Fibroblast of lung (primary cell): ENCODE results near the gene ALDOA. TPM values are rescaled to one million over a fixed set of nuclear protein-coding genes. Genes with fewer than 3 reads are reported as not detected.

Source experiments
- DNase-seq, 2 donors: peaks; one replicate each; pipeline versions ENCODE4 v3.0.0 to v3.0.0-alpha.2; 2010; ENCODE audit warnings: low read depth in 2 of 2
- H2AFZ ChIP-seq: 2 replicates; pipeline ENCODE4 v1.5.1; 2012; ENCODE audit warnings: low read length, control low read depth, inconsistent platforms
- H3K27ac ChIP-seq: 2 replicates; pipeline ENCODE4 v1.5.1; 2011; ENCODE audit warnings: low read length, control low read depth; ENCODE audit not compliant: insufficient read depth
- H3K27me3 ChIP-seq: 2 replicates; pipeline ENCODE4 v1.5.1; 2011; ENCODE audit warnings: mild to moderate bottlenecking, low read length; ENCODE audit not compliant: control insufficient read depth, insufficient read depth
- H3K36me3 ChIP-seq: 2 replicates; pipeline ENCODE4 v1.5.1; 2011; ENCODE audit warnings: low read length; ENCODE audit not compliant: control insufficient read depth, insufficient read depth
- H3K4me1 ChIP-seq: 2 replicates; pipeline ENCODE4 v1.5.1; 2011; ENCODE audit warnings: low read length; ENCODE audit not compliant: control insufficient read depth, insufficient read depth; ENCODE audit errors: extremely low read depth
- H3K4me2 ChIP-seq: 2 replicates; pipeline ENCODE4 v1.5.1; 2011; ENCODE audit warnings: low read length, control low read depth; ENCODE audit not compliant: insufficient read depth; ENCODE audit errors: extremely low read depth
- H3K4me3 ChIP-seq, 4 experiments: fragments of 200-600 bp in 1 of 4; sonication (generic) in 1 of 4; replicated peaks in 1 of 4; 2 replicates each; pipeline ENCODE4 v1.5.1; 2011 to 2016; ENCODE audit warnings: low read length in 4 of 4, low read depth in 3 of 4, mild to moderate bottlenecking in 3 of 4, control low read depth in 2 of 4, inconsistent platforms in 1 of 4, mixed read lengths in 1 of 4; ENCODE audit not compliant: insufficient read depth in 1 of 4; ENCODE audit errors: control extremely low read depth in 1 of 4
- H3K79me2 ChIP-seq: 2 replicates; pipeline ENCODE4 v1.5.1; 2012; ENCODE audit warnings: mild to moderate bottlenecking, low read length, inconsistent platforms; ENCODE audit not compliant: control insufficient read depth, insufficient read depth
- H3K9ac ChIP-seq: 2 replicates; pipeline ENCODE4 v1.5.1; 2011; ENCODE audit warnings: mild to moderate bottlenecking, low read length, control low read depth; ENCODE audit not compliant: insufficient read depth
- H3K9me3 ChIP-seq: 2 replicates; pipeline ENCODE4 v1.5.1; 2012; ENCODE audit warnings: low read depth, low read length; ENCODE audit not compliant: control insufficient read depth, insufficient read depth
- H4K20me1 ChIP-seq: 2 replicates; pipeline ENCODE4 v1.5.1; 2011; ENCODE audit warnings: low read length; ENCODE audit not compliant: control insufficient read depth, insufficient read depth; ENCODE audit errors: extremely low read depth
- EZH2 ChIP-seq: IDR thresholded peaks from 2 replicates; pipeline ENCODE4 v1.5.1; 2012; ENCODE audit warnings: low read length, control low read depth, mild to moderate bottlenecking; ENCODE audit errors: missing control alignments
- polyA plus RNA-seq, 2 donors: library from polyadenylated mRNA; depleted of rRNA in 1 of 2; stranded (reverse) in 1 of 2; unstranded in 1 of 2; fragments of >200 nt; gene quantifications; 2 replicates each; pipeline ENCODE4 v1.2.1, GENCODE V29; 2011 to 2012; ENCODE audit warnings: missing spikeins in 1 of 2
- total RNA-seq: library from RNA; depleted of rRNA; stranded (reverse); fragments of >200 nt; gene quantifications from 2 replicates; pipeline ENCODE4 v1.2.1, GENCODE V29; 2014
- TF ChIP-seq, protein P1 (sequence below), 2 donors: IDR thresholded peaks in 1 of 2; conservative IDR thresholded peaks in 1 of 2; 1 replicate in 1 of 2; 2 replicates in 1 of 2; pipeline ENCODE4 v1.5.1; 2011 to 2012; ENCODE audit warnings: low read length in 2 of 2, control low read depth in 1 of 2, inconsistent platforms in 1 of 2, low read depth in 1 of 2, mild to moderate bottlenecking in 1 of 2

The ALDOA gene
- total and polyA plus RNA-seq, 2 donors (not counting 1 experiment from before 2014, with no cell fraction given): 474 to 1,066 TPM

DNA sequence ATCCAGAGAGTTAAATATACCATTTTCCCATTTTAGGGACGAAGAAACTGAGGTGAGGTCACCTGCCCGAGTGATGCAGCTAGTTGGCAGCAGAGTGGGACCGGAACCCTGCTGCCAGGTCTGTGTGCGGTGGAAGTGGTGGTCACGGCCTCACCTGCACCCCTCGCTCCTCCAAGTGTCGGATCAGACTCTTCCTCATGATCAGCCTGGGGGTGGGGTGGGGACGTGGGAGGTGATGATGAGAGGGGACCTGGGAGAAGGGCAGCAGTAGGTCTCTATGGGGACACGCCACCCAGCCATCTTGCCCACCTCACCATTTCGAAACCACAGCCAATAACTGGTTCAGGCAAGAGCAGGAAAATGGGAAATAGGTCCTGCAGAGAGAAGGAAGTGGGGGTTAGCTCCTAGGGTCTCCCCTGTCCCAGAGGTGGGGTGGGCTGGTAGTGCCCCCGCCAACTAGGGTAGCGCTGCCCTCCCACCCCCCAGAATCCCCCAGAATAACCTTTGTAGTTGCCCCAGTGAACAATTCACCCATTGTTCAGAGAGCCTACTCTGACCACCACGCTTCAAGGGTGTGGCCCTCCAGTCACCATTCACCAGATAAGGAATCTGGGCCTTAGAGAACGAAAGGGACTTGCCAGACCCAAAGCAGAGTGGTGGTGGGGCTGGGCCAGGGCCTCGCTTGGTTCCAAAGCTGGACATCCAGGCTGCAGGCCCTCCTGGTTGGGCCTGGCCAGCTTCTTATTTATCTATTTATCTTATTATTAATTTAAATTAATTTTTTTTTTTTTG, 42.7 kb downstream of the ALDOA start:
- H3K4me1 ChIP-seq: peaks cover 3% of the 10 kb centered on the region
- H3K27me3 ChIP-seq: no peaks in the 10 kb centered on the region
- H3K9ac ChIP-seq: no peak overlapping the region
- no peak overlapping the region for H3K4me3 ChIP-seq
- DNase-seq: no peak
- TF ChIP-seq, protein P1, sequence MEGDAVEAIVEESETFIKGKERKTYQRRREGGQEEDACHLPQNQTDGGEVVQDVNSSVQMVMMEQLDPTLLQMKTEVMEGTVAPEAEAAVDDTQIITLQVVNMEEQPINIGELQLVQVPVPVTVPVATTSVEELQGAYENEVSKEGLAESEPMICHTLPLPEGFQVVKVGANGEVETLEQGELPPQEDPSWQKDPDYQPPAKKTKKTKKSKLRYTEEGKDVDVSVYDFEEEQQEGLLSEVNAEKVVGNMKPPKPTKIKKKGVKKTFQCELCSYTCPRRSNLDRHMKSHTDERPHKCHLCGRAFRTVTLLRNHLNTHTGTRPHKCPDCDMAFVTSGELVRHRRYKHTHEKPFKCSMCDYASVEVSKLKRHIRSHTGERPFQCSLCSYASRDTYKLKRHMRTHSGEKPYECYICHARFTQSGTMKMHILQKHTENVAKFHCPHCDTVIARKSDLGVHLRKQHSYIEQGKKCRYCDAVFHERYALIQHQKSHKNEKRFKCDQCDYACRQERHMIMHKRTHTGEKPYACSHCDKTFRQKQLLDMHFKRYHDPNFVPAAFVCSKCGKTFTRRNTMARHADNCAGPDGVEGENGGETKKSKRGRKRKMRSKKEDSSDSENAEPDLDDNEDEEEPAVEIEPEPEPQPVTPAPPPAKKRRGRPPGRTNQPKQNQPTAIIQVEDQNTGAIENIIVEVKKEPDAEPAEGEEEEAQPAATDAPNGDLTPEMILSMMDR (conservative IDR thresholded peaks at IDR 0.05 in 1 of 2, IDR thresholded peaks at IDR 0.05 in 1 of 2; ENCODE audit: low read depth in 1 of 2, low read length in 2 of 2): no peak
- TF ChIP-seq EZH2: no peak
- peaks cover 16% of the 10 kb centered on the region for H3K36me3 ChIP-seq
- no peak overlapping the region for H3K4me2 ChIP-seq
- H4K20me1 ChIP-seq: no peaks in the 10 kb centered on the region
- no peak overlapping the region for H2AFZ ChIP-seq
- no peak overlapping the region for H3K27ac ChIP-seq
- no peaks in the 10 kb centered on the region for H3K79me2 ChIP-seq
- no peaks in the 10 kb centered on the region for H3K9me3 ChIP-seq

DNA sequence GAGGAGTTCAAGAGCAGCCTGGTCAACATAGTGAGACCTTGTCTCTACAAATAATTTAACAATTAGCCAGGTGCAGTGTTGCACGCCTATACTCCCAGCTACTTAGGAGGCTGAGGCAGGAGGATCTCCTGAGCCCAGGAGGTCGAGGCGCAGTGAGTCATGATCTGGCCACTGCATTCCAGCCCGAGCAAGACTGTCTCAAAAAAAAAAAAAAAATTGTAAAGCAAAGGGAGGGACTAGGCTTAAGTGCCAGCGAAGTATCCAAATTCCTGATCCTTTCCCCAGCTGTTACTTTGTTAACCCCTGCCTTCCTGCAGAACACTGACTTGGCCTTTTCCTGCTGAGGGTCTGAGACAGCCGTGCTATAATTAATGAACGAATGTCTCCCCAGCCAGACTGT, 45.1 kb downstream of the ALDOA start:
- H3K36me3 ChIP-seq: peaks cover 20% of the 10 kb centered on the region
- DNase-seq: peak; percentile 21 to 26

More for the DNA sequence above, 45.1 kb downstream of the ALDOA start:
- Histone ChIP-seq H4K20me1 (no peaks in the 10 kb centered on the region), H3K27ac (no peak overlapping the region), H3K4me2 (no peak overlapping the region), H3K27me3 (no peaks in the 10 kb centered on the region), H3K79me2 (no peaks in the 10 kb centered on the region), H2AFZ (no peak overlapping the region), H3K9me3 (no peaks in the 10 kb centered on the region), H3K9ac (no peak overlapping the region), H3K4me3 (no peak overlapping the region), H3K4me1 (peaks cover 8% of the 10 kb centered on the region)
- TF ChIP-seq EZH2: no peak
- TF ChIP-seq, protein P1 (conservative IDR thresholded peaks at IDR 0.05 in 1 of 2, IDR thresholded peaks at IDR 0.05 in 1 of 2; ENCODE audit: low read depth in 1 of 2, low read length in 2 of 2): no peak
